Activated CD4-positive, alpha-beta T cell treated with anti-CD3 and anti-CD28 coated beads, Interleukin-2, amount 50 U/mL, for 16 hours (primary cell): Measurements from ENCODE around the gene ZFAND2B.
A peak's percentile ranks its signal among the peaks of the same experiment; 100 is the strongest.

Experiments used
- DNase-seq: peaks from one replicate; pipeline ENCODE4 v3.0.0-alpha.2; 2020

Gene ZFAND2B

GRCh38 chr2:219225350-219225749, 18.8 kb downstream of the ZFAND2B start:
- DNase-seq: no peak

- no peak for DNase-seq
Observed at GRCh38 chr2:219228041-219228910, 21.7 kb downstream of the ZFAND2B start.

GRCh38 chr2:219228911-219229304, 22.3 kb downstream of the ZFAND2B start:
- no peak for DNase-seq

GRCh38 chr2:219229305-219230058, 22.9 kb downstream of the ZFAND2B start, which contains the start of the genes ANKZF1 and ATG9A:
Gene ANKZF1 (plus strand): TSS chr2:219229806. CDS start chr2:219230258, 452 bp downstream.
Gene ATG9A (minus strand): TSS chr2:219229636. CDS start chr2:219228024, 1,612 bp downstream.
- DNase-seq: peak; percentile 99

GRCh38 chr2:219230059-219230540, 23.5 kb downstream of the ZFAND2B start:
- peak; percentile 65 for DNase-seq

GRCh38 chr2:219234331-219234730, 27.7 kb downstream of the ZFAND2B start:
- no peak for DNase-seq

- no peak for DNase-seq
Observed at GRCh38 chr2:219243291-219243761, 36.7 kb downstream of the ZFAND2B start.

GRCh38 chr2:219244789-219245147, 38.2 kb downstream of the ZFAND2B start:
- no peak for DNase-seq

- peak; percentile 93 for DNase-seq
Observed at GRCh38 chr2:219245148-219245898, 38.7 kb downstream of the ZFAND2B start, which contains the start of the genes GLB1L and STK16. Gene GLB1L (minus strand): TSS chr2:219245444. CDS start chr2:219243573, 1,871 bp downstream. Gene STK16 (plus strand): TSS chr2:219245479. CDS start chr2:219246000, 521 bp downstream.

GRCh38 chr2:219245899-219246230, 39.3 kb downstream of the ZFAND2B start:
- DNase-seq: no peak

- no peak for DNase-seq
Observed at GRCh38 chr2:219246559-219246958, 40.0 kb downstream of the ZFAND2B start.

GRCh38 chr2:219247678-219248642, 41.4 kb downstream of the ZFAND2B start:
- peak; percentile 83 for DNase-seq

GRCh38 chr2:219248845-219249202, 42.2 kb downstream of the ZFAND2B start:
- DNase-seq: no peak

GRCh38 chr2:219249203-219249980, 42.8 kb downstream of the ZFAND2B start:
- DNase-seq: peak; percentile 62

GRCh38 chr2:219250049-219250781, 43.6 kb downstream of the ZFAND2B start:
- DNase-seq: no peak

- DNase-seq: no peak
Observed at GRCh38 chr2:219251656-219252055, 45.1 kb downstream of the ZFAND2B start.

- peak; percentile 34 for DNase-seq
Observed at GRCh38 chr2:219252084-219252483, 45.5 kb downstream of the ZFAND2B start.

GRCh38 chr2:219252570-219252899, 46.0 kb downstream of the ZFAND2B start:
- DNase-seq: no peak

GRCh38 chr2:219252900-219253752, 46.5 kb downstream of the ZFAND2B start, which contains the start of gene TUBA4B:
Gene TUBA4B (plus strand): TSS chr2:219253243. CDS start chr2:219253408, 165 bp downstream.
- peak; percentile 68 for DNase-seq
